ENCODE data around the gene ZCCHC14.

Gene ZCCHC14

GRCh38 chr16:87536795-87537142 is 43.9 kb upstream of the ZCCHC14 start:
- H3K27me3 ChIP-seq (ENCODE audit: insufficient read depth, low read depth): peaks cover 84% of the 10 kb centered on the region

GRCh38 chr16:87535855-87536794 is 43.3 kb upstream of the ZCCHC14 start:
- Histone ChIP-seq H4K20me1 (ENCODE audit: insufficient read depth) (no peaks in the 10 kb centered on the region), H3K36me3 (ENCODE audit: insufficient read depth) (no peaks in the 10 kb centered on the region), H3K79me2 (ENCODE audit: insufficient read depth, low read depth) (no peaks in the 10 kb centered on the region), H3K4me3 (IDR thresholded peaks at IDR 0.05; ENCODE audit: insufficient read depth, low read depth, low read length) (no peak overlapping the region), H2AFZ (ENCODE audit: low read depth) (no peak overlapping the region; the same call in 1 of the 2 replicates), H3K4me1 (ENCODE audit: low read depth, poor library complexity, severe bottlenecking) (no peaks in the 10 kb centered on the region), H3K27me3 (ENCODE audit: insufficient read depth, low read depth) (peaks cover 84% of the 10 kb centered on the region), H3K9ac (no peak overlapping the region), H3K4me2 (no peak overlapping the region), H3K27ac (no peak overlapping the region)
- no peak for TF ChIP-seq CTCF (conservative IDR thresholded peaks at IDR 0.05; ENCODE audit: low read depth, low read length)

More at GRCh38 chr16:87536795-87537142, 43.9 kb upstream of the ZCCHC14 start:
- H3K79me2 ChIP-seq (ENCODE audit: insufficient read depth, low read depth): no peaks in the 10 kb centered on the region
- no peaks in the 10 kb centered on the region for H4K20me1 ChIP-seq (ENCODE audit: insufficient read depth)
- no peak overlapping the region for H3K9ac ChIP-seq
- no peak for TF ChIP-seq CTCF (conservative IDR thresholded peaks at IDR 0.05; ENCODE audit: low read depth, low read length)
- H3K4me1 ChIP-seq (ENCODE audit: low read depth, poor library complexity, severe bottlenecking): no peaks in the 10 kb centered on the region
- H3K4me2 ChIP-seq: no peak overlapping the region
- no peaks in the 10 kb centered on the region for H3K36me3 ChIP-seq (ENCODE audit: insufficient read depth)
- H3K4me3 ChIP-seq (IDR thresholded peaks at IDR 0.05; ENCODE audit: insufficient read depth, low read depth, low read length): no peak overlapping the region
- no peak overlapping the region for H2AFZ ChIP-seq (ENCODE audit: low read depth)
- H3K27ac ChIP-seq: no peak overlapping the region

DNA sequence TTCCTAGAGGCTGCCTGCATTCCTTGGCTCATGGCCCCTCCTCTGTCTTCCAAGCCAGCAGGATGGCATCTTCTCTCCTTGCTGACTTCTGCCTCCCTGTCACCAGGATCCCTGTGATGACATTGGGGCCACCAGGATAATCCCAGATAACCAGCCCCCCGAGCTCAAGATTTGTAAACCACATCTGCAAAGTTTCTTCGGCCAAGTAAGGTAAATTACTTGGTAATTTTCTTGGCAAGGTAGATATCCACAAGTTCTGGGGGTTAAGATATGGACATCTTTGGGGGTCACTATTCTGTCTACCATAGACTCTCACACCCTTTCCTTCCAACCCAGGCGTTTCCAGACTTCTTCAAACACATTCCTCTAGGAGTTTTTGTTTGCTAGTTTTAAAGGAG is 42.6 kb upstream of the ZCCHC14 start:
- Histone ChIP-seq H3K36me3 (ENCODE audit: insufficient read depth) (no peaks in the 10 kb centered on the region), H2AFZ (ENCODE audit: low read depth) (no peak overlapping the region), H3K27ac (no peak overlapping the region), H3K4me1 (ENCODE audit: low read depth, poor library complexity, severe bottlenecking) (no peaks in the 10 kb centered on the region), H3K27me3 (ENCODE audit: insufficient read depth, low read depth) (peaks cover 83% of the 10 kb centered on the region), H3K79me2 (ENCODE audit: insufficient read depth, low read depth) (no peaks in the 10 kb centered on the region), H3K4me3 (IDR thresholded peaks at IDR 0.05; ENCODE audit: insufficient read depth, low read depth, low read length) (no peak overlapping the region), H4K20me1 (ENCODE audit: insufficient read depth) (no peaks in the 10 kb centered on the region), H3K4me2 (no peak overlapping the region), H3K9ac (no peak overlapping the region)
- no peak for TF ChIP-seq CTCF (conservative IDR thresholded peaks at IDR 0.05; ENCODE audit: low read depth, low read length)

DNA sequence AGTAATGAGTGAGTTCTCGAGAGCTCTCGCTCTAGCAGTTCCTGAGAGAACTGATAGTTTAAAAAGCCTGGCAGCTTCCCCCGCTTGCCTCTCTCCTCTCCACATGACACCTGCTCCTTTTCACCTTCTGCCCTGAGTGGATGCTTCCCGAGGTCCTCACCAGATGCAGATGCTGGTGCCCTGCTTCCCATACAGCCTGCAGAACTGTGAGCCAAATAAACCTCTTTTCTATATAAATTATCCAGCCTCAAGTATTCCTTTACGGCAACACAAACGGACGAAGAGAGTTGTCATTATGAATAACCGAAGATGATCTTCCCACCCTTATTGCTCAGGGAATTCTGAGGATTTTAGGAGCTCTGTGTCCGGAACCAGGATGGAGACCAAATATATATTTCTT is 41.9 kb upstream of the ZCCHC14 start:
- Histone ChIP-seq H3K79me2 (ENCODE audit: insufficient read depth, low read depth) (no peaks in the 10 kb centered on the region), H3K27me3 (ENCODE audit: insufficient read depth, low read depth) (peaks cover 82% of the 10 kb centered on the region)
- no peak for TF ChIP-seq CTCF (conservative IDR thresholded peaks at IDR 0.05; ENCODE audit: low read depth, low read length)

More for the DNA sequence above, 41.9 kb upstream of the ZCCHC14 start:
- H3K4me2 ChIP-seq: no peak overlapping the region
- no peaks in the 10 kb centered on the region for H3K4me1 ChIP-seq (ENCODE audit: low read depth, poor library complexity, severe bottlenecking)
- no peak overlapping the region for H3K27ac ChIP-seq
- H3K9ac ChIP-seq: no peak overlapping the region
- no peaks in the 10 kb centered on the region for H3K36me3 ChIP-seq (ENCODE audit: insufficient read depth)
- H3K4me3 ChIP-seq (IDR thresholded peaks at IDR 0.05; ENCODE audit: insufficient read depth, low read depth, low read length): no peak overlapping the region
- no peak overlapping the region for H2AFZ ChIP-seq (ENCODE audit: low read depth)
- no peaks in the 10 kb centered on the region for H4K20me1 ChIP-seq (ENCODE audit: insufficient read depth)
